DOHH2 (cell line): ENCODE data around the gene KRTAP10-2.

Experiments
- CTCF ChIP-seq: fragments of 200-600 bp; sonication (generic); IDR thresholded peaks from one replicate; pipeline ENCODE4 v1.5.1; 2014; ENCODE audit warnings: antibody characterized with exemption, mild to moderate bottlenecking, low read depth, low read length; ENCODE audit not compliant: poor library complexity, severe bottlenecking
- EZH2phosphoT487 ChIP-seq: fragments of 200-600 bp; sonication (generic); IDR thresholded peaks from 2 replicates; pipeline ENCODE4 v1.6.1; 2017; ENCODE audit warnings: borderline replicate concordance, mild to moderate bottlenecking, antibody characterized with exemption, low read length, moderate library complexity, mixed read lengths

DNA sequence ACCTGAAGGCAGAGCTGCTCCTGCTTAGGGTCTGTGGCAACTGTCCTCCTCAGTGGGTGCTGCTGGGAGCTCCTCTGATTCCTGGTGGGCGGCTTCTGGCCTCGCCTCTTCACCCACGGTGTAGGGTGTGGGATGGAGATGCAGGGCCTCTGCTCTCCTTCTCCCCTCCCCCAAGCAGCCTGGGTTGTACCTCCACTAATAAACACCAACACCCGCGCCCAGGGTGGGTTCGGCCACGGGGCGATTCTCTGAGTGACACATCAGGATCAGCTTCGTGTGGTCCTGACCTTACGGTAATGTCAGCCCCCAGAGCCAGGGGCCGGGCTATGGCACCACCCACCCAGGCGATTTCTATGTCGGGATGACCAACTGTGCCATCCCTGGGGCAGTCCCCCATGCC is 35.0 kb downstream of the KRTAP10-2 start:
- TF ChIP-seq CTCF (no peak), EZH2phosphoT487 (no peak)
